Stimulated activated CD4-positive, alpha-beta T cell treated with anti-CD3 and anti-CD28 coated beads, TNF-alpha, amount 100 ng/mL, for 1 hour (primary cell): ENCODE data around the gene MAP3K8.

Source experiments
- DNase-seq, 3 donors: peaks; one replicate each; pipeline ENCODE4 v3.0.0-alpha.2; 2020; ENCODE audit warnings: low read depth in 3 of 3, low spot score in 1 of 3

MAP3K8 gene

DNA sequence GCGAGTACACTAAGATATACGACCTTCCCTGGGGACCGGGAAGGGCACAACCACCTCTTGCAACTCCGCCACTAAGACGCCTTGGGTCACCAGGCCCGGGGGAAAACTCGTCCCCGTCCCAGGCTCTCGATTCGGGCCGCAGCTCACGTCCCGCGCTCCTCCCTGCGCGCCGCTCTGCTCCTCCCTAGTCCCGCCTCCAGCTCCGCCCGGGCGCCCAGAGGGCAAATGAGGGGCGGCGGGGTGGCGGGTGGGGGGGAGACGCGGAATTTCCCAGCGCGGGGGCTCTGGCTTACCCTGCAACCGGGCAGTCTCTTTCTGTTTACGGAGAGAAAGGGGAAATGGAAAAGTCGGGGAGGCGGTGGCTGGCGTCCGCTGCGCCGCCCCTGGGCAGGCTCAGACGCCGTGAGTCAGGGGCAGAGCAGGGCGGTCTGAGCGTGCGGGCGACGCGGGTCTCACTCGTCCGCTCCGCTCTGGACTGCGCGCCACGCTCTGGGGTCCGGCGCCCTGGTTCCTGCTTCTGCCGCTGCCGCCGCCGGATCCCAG lies at the start of gene MAP3K8:
MAP3K8 (plus strand) TSS at position 455 of the 543 bp plus-strand sequence. CDS start 4,755 bp downstream, outside the sequence.
- peak; percentile 67 to 79 (median 74) for DNase-seq

DNA sequence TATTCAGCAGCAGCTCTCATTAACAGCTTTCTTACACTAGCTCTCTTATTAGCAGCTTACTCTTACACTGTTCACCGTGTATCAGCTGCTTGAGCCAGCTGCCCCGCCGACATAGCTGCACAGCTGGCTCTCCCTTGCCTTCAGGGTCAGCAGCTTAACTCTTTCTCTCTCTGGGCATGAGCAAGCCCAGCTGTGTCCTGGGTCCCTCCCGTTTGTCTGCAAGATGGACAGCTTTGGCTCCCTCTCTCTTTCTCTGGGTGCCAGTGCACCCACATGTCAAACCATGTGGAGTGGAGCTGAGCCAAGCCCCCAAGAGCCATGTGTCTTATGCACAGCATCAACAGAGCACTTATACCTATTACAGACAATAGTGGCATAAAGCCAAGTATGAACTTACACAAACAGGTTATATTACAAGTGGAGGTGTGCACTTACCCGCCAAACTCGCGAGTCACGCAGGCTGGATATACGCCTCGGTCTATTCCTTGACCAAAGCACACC lies 49.2 kb upstream of the MAP3K8 start:
- DNase-seq = no peak

DNA sequence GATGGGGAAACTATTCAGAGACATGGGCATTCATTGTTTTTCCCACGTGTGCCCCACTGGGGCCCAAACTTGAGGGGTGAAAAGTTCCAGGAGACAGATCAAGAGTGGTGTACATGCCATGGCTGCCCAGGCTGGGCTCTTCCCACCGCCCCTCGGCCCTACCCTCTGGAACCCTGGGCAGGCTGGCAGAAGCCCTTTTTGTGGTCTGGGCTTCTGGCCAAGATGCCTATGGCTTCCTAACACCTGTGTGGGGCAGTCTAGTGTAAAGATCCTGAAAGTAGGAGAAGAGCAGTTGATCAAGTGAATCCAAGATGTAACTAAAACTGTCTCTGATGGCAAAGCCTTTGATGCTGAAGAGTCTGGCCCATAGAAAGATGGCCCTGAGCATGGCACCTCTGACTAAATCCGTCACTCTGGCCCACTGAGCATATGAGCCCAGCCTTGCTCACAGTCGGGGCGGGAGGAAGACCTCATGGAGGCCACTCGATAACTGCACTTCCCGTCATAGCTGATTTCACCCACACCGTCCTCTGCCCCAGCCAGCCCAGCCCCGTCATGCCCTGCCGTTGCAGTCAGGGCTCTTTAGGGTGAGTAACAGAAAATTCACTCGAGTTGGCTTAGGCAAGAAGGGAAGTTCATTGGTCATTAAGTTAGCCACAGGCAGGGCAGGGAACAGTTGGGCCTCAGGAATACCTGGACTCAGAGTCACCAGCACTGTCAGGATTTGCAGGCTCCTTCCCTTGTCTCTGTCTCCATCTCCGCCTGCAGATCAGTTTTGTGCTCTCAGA lies 47.0 kb upstream of the MAP3K8 start:
- no peak for DNase-seq

DNA sequence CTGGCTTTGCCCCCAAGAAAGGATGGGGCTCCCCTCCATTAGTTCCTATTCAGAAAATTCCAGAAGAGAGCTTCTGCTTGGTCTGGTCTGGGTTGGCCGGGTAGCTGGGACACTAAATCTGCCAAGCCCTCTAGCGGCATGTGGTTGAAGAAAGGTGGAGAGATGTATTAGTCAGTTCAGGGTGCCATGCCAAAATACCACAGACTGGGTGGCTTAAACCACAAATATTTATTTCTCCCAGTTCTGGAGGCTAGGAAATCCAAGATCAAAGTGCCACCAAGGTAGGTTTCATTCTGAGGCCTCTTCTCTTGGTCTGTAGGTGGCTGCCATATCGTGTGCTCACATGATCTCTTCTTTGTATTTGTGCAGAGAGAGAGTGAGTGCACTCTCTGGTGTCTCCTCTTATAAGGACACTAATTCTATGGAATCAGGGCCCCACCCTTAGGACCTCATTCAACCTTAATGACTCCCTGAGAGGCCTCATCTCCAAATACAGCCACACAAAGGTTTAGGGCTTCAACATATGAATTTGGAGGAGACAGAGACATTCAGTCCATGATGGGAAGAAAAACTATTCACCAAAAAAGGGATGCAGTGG lies 46.2 kb upstream of the MAP3K8 start:
- DNase-seq = no peak

DNA sequence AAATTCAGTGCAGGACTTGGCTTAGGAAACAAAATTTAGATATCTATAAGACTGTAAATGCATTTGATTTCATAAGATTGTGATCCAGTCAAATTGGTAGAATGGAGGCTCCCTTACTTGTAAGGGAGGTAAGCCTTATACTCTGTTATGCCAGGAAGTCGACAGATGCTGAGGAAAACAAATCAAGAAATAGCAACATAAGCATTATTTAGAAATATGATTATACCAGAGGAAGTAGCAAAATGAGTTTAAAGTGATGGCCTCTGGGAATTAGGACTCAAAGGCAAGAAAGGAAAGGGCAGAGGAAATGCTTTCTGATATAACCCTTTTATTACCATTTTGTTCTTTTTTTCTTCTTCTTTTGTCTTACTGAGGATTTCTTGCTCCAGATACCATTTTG lies 44.4 kb upstream of the MAP3K8 start:
- DNase-seq = no peak

DNA sequence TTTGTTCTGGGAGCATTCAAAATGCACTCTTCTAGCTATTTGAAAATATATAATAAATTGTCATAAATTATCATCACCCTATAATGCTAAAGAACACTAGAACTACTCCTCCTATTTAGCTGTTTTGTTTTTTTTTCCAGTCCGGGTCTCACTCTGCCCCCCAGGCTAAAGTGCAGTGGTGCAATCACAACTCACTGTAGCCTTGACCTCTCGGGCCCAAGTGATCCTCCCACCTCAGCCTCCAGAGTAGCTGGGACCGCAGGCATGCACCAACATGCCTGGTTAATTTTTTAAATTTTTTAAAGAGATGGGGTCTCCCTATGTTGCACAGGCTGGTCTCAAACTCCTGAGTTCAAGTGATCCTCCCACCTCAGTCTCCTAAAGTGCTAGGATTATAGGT lies 43.8 kb upstream of the MAP3K8 start:
- DNase-seq = no peak

DNA sequence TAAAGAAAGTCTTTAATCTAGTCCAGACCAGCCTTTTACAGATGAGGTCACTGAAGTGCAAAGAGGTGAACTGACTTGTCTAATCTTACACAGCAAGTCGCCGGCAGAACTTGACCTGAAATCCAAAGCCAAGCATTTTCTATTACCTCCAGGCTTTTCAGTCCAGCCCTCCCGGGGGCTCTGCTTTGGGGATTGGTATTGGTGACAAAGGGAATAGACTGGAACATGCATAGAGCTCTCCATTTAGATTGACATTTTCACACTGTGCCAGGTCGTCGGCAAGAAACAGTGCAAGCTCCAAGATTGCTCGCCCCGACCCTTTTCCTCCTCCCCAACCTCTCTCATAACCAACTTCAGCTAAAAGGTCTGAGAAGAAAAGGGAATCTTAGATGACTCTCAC lies 42.7 kb upstream of the MAP3K8 start:
- DNase-seq = no peak

DNA sequence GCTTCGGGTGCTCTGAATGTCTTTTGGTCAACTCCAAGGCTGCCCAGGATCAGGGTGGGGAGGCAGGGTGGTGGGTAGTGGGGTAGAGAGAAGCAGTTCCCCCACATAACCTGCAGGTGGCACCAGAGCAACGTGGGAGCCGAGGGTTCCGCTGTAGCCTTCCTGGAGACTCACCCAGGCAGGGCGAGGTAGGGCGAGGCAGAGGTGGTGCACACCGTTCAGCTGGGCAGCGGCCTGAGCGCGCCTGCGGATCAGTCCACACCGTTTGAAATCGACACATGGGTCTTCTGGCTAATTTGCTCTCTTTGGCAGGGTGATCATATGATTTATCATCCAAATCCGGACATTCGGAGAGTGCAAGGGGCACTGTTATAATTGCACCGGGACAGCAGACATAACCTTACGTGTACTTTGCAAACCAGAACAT lies 41.4 kb upstream of the MAP3K8 start:
- peak; percentile 31 to 59 (median 57) for DNase-seq

DNA sequence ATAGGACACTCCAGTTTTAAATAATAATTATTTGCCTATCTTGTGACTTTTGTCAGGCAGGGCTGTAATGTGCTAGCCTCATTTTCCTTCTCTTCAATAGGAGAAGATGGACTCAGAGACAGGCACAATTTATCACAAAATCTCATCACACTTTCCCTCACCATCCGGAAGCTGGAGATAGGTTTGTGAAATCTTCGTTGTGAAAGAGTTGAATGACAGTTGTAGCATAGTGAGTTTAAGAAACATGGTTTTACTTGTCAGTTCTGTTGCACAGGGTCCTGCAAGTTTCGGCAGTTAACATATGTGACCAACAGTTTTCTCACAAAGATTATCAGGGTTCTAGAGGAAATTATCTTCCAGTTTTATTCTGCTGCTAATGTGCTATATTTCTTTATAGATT lies 37.7 kb upstream of the MAP3K8 start:
- no peak for DNase-seq

DNA sequence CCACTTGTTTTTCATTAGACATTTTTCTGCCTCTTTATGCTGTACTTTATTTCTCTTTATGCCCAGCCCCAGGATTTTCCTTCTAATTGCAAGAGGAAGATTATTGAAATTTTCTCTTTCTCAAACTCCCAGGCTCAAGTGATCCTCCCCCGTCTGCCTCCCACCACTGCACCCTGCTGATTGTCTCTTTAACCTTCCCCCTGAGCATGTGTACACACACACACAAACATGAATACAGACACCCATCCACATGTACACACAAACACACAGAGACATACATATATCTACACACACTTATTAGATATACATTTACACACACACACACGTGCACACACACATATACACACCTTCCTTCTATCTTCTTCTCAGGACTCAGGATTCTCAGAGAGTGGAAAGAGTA lies 37.3 kb upstream of the MAP3K8 start:
- no peak for DNase-seq

DNA sequence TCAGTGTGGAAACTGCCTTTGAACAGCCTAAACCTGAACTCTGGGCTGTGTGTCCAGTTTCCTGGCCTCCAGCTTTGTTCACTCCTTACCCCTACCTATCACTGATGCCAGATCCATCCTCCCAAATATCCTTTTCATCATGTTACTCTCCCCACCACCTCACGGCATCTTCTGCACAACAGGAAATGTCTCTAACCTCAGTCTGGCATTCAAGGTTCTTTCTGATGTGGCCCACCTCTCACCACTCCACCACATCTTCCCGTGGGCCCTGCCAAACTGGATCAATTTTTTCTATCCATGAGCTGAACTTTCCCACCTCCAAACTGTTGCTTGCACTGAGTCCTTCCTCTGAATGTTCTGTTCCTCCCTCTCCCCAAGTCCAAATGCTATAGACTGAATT lies 35.8 kb upstream of the MAP3K8 start:
- no peak for DNase-seq

DNA sequence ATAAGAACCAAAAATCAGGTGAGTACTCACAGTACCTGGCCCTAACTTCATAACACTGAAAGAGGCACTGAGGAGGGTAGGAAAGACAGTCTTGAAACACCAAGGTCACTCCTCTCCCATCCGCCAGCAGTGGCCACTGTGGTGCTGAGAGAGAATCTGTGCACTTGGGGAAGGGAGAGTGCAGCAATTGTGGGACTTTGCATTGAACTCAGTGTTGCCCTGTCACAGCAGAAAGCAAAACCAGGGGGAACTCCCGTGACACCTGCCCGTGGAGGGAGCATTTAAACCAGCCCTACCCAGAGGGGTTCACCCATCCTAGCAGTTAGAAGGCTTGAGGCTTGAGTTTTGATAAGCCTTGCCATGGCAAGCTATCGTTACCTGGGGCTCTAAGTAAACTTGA lies 35.2 kb upstream of the MAP3K8 start:
- DNase-seq = no peak

DNA sequence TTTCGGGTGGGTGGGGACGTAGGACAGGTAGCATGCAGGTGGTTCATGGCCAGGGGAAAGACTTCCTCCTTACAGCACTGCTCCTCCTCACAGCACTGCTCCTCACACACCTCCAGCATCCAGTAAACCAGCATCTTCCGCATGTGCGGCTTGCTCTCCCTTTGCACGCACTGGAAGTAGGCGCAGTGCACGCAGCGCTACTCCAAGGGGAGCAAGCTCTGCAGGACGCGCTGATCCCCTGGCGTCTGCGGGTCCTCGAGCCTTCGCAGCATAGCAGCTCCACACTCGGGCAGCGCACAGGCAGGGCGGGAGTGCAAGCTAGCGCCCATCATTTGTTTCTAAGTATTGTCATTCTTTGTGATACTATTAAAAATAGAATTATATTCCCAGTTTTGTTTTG lies 30.5 kb upstream of the MAP3K8 start:
- no peak for DNase-seq

DNA sequence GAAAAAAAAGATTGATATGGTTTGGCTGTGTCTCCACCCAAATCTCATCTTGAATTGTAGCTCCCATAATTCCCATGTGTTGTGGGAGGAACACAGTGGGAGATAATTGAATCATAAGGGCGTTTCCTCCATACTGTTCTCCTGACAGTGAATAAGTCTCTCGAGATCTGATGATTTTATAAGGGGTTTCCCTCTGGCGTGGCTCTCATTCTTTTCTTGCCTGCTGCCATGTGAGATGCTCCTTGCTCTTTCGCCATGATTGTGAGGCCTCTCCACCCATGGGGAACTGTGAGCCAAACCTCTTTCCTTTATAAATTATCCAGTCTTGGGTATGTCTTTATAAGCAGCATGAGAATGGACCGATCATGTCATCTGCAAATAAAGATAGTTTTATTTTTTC lies 29.4 kb upstream of the MAP3K8 start:
- DNase-seq = no peak

DNA sequence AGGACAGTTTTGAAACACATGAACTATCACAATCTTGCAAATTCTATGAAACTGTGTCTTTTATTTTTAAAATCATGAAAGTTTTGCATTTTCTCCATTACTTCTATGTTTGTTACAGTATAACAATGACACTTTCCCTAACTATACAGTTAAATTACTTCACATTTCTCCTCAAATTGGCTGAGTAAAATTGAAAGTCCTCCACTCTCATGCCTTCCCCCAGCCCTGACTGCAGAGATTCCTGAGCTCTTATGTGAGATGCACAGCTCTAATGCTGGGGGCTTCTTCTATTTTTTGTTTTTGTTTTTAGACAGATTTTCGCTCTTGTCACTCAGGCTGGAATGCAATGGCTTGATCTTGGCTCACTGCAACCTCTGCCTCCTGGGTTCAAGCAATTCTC lies 22.7 kb upstream of the MAP3K8 start:
- no peak for DNase-seq

DNA sequence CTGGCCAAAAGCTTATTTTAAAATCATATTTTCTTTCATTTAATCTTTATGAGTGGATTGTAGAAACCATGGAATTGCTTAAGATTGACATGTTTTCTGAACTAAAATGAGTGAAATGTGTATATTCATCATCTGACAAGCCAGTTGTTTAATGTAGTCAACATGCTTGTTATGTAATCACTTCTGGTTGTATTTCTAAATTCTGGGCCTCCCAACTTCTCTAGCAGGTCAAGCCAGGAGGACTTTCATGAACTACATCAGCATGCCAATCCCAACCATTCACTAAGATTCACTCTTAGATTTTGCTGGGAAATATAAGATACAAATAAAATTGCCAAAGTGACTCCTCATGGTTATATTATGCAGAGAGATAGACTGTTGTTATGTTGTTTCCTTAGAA lies 21.1 kb upstream of the MAP3K8 start:
- no peak for DNase-seq

DNA sequence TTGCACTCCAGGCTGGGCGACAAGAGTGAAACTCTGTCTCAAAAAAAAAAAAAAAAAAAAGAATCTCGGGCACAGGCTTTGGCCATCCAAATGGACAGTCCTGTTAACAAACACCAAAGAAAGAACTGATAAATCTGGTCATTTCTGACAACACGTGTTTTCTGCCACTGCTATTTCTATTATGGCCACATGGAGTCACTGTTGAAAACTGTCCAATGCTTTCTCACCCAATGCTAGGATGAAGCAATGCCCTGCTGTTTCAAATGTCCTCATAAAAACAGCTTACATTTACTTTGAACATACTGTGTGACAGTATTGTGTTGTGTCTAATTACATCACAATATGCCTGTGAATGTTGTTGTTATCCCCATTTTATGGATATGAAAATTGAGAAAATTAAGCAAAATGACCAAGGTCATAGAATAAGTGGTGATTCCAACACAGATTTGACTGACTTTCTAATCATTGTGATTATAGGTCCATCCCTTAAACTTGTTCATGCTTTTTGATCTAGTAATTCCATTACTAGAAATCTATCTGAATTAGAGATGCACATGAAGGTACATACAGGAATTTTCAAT lies 19.9 kb upstream of the MAP3K8 start:
- no peak for DNase-seq

DNA sequence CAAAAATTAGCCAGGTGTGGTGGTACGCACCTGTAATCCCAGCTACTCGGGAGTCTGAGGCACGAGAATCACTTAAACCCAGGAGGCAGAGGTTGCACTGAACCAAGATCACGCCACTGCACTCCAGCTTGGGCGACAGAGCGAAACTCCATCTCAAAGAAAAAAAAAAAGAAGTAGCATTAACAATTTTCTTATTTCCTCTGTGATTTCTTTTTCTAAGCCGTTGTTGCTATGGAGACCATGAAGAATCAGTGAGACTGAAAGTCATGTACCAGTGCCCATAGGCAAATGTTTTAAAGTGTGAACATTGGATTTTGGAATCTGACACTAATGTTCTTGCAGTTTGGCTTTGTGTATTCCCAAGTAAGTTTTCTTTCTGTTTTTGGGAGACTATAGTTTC lies 18.4 kb upstream of the MAP3K8 start:
- DNase-seq = no peak

DNA sequence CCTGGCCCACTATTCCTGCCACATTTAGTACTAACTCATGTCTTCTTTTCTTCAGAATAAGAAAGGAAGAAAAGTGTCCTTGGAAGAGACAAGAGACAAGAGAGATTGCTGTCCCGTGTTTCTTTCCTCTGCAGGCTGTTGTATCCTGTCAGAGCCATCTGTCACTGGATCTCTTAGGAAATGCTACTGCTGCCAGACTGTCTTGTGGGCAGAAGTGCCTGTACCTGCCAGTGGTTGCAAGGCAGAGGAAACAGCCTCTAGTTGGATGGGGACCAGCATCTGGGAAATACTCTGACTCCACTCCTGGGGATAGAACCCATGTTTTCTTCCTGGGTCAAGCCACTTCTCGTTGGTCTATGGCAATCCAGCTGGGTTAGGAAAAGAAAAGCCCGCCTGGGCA lies 16.7 kb upstream of the MAP3K8 start:
- DNase-seq = no peak

DNA sequence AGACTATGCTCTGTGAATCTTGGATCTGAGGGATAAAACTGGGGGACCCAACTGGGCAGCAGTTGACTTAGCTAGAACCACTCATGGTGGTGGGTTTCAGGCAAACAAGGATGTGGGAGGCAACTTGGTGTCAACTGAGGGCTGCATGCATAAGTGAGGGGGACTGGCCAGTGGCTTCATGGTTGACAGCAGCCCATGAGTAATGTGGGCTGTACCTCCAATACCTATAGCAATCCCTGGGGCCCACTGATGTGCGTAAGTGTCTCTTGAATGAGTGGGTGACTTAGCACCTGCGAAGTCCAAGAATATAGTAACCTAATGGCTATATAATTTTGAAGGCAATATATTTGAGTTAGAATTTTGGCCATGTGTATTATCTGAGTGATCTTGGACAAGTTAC lies 13.7 kb upstream of the MAP3K8 start:
- no peak for DNase-seq

DNA sequence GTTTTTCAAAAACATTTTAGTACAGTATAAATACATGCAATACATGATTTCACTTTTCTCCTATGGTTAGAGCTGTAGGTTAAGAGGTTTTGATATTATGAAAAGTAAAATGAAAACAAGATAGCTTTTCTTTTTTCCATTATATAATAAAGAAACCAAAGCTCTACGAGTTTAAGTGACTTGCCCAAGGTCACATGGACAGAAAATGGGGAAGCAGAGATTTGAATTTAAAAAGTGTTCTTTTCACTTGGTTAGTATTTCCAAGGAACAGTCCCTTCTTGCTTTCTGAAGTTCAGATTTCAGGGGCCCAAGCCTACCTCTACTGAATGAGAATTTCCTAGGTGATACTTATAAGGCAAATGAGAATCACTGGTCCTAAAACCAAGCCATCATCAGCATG lies 13.2 kb upstream of the MAP3K8 start:
- no peak for DNase-seq

DNA sequence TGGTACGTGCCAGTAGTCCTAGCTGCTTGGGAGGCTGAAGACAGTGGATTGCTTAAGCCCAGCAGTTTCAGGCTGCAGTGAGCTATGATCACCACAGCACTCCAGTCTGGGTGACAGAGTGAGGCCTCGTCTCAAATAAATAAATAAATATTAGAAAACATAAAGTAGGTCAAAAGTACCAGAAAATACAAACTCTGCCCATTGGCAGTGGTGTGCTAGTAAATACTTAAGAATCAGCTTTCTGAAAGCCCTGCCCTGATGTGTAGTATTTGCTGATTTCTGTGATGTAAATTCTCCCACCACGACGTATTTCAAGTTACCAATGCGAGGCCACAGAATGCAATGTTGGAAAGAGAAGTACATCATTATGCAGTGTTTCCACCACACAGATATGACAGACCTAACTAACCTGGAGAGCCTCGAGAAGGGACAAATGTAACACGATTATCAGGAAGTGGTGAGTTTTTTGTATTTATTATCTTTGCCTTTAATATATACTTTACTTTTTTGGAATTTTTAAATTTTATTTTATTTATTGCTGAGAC lies 11.8 kb upstream of the MAP3K8 start:
- DNase-seq = no peak
